Psoas muscle (tissue), 8 donors: ENCODE measurements around the gene RAD9A. TPM values are rescaled to one million over a fixed set of nuclear protein-coding genes. Genes with fewer than 3 reads are reported as not detected.

Experiments used
- ATAC-seq, 4 donors: fragments of 200-7000 bp; cut with Tn5 transposase; one replicate each; pipeline ENCODE4 v1.9.1; 2020; ENCODE audit warnings: moderate library complexity in 3 of 4, mild to moderate bottlenecking in 2 of 4
- DNase-seq, 2 donors: peaks; one replicate each; pipeline ENCODE4 v3.0.0-alpha.2; 2020
- H3K27ac ChIP-seq: fragments of 200-600 bp; one replicate; pipeline ENCODE4 v1.8.0; 2022
- H3K27me3 ChIP-seq, 3 donors: fragments of 200-600 bp in 1 of 3; one replicate each; pipeline versions ENCODE4 v1.6.1 to v1.8.0; 2013 to 2022; ENCODE audit warnings: low read length in 2 of 3, mild to moderate bottlenecking in 2 of 3, moderate library complexity in 1 of 3; ENCODE audit not compliant: insufficient read depth in 3 of 3
- H3K36me3 ChIP-seq, 2 donors: fragments of 200-600 bp in 1 of 2; one replicate each; pipeline versions ENCODE4 v1.6.1 to v1.8.0; 2013 to 2022; ENCODE audit warnings: low read depth in 1 of 2, mild to moderate bottlenecking in 1 of 2, moderate library complexity in 1 of 2; ENCODE audit not compliant: insufficient read depth in 1 of 2
- H3K4me1 ChIP-seq: fragments of 200-600 bp; one replicate; pipeline ENCODE4 v1.8.0; 2022
- H3K4me3 ChIP-seq: fragments of 200-600 bp; one replicate; pipeline ENCODE4 v1.8.0; 2022; ENCODE audit warnings: mild to moderate bottlenecking
- H3K9me3 ChIP-seq: fragments of 200-600 bp; one replicate; pipeline ENCODE4 v1.8.0; 2022
- CTCF ChIP-seq: fragments of 200-600 bp; IDR thresholded peaks from one replicate; pipeline ENCODE4 v1.8.0; 2022; ENCODE audit warnings: antibody characterized with exemption
- WGBS, 3 donors: extraction: QIAGEN DNeasy Blood & Tissue Kit; methylation state at CpG; one replicate each; pipeline versions ENCODE4 v1.1.6 to v1.1.7; 2013; 5-methylcytosine and 5-hydroxymethylcytosine counted together
- intact Hi-C, 2 donors: fragments of 100-400 bp; cut with DNase I; formaldehyde crosslinking; loops; one replicate each; pipeline versions ENCODE4 v1.11.0 to v1.14.2; 2022
- polyA plus RNA-seq, 3 donors: library from polyadenylated mRNA; stranded (reverse); fragments of 200-250 nt; gene quantifications; one replicate each; pipeline ENCODE4 v1.2.3, GENCODE V29; 2013
- total RNA-seq, 4 donors: library from RNA; stranded (reverse); fragmentation: NEBNext Ultra II Directional in 2 of 4; extraction: Animal tissue kit (Norgen Biotek cat#: 25700) in 2 of 4; gene quantifications; one replicate each; pipeline versions ENCODE4 v1.2.1 to v1.2.4, GENCODE V29; 2021 to 2023
- donor health status: healthy with polysubstance abuse.
- donor health status: DM: no; HTN: no; CAD: no; lungs with moderate emphysema.
- donor health status: Bipolar disorder and iron deficiency.
- donor health status: healthy.
- donor health status: DM: yes; HTN: yes; CAD: no.
- donor health status: DM: no; HTN: no; CAD: no.
- donor health status: DM: no; HTN: no; CAD: no.
- donor health status: DM: yes; HTN: yes; CAD: no.

The RAD9A gene
- total and polyA plus RNA-seq, 7 donors: 1.8 to 12.3 (median 6.7) TPM

- peak; percentile 96 for TF ChIP-seq CTCF
- intact Hi-C loops: loop anchor here (1.0 to 10.0 kb wide), 4 partner anchors 25 to 120 kb away; partner anchors contain the start of gene GRK2 (in 1 of the 2)
Observed at GRCh38 chr11:67382276-67383136, 9.3 kb upstream of the RAD9A start.

GRCh38 chr11:67384851-67385366 is 6.9 kb upstream of the RAD9A start:
- H3K36me3 ChIP-seq: no peaks in the 10 kb centered on the region
- H3K9me3 ChIP-seq: no peaks in the 10 kb centered on the region
- no peak for TF ChIP-seq CTCF
- H3K27ac ChIP-seq: no peak overlapping the region
- no peaks in the 10 kb centered on the region for H3K4me1 ChIP-seq
- no peak overlapping the region for H3K4me3 ChIP-seq
- intact Hi-C loops: loop anchor here (5.0 to 10.0 kb wide), 2 partner anchors 120 to 123 kb away; partner anchors contain the start of gene GRK2 (in 1 of the 2)
- WGBS, 3 donors: 30 to 46% (median 34%) methylated on average over 3 of the region's 3 CpGs
- no peak for ATAC-seq
- no peaks in the 10 kb centered on the region for H3K27me3 ChIP-seq
- DNase-seq: no peak

More at GRCh38 chr11:67382276-67383136, 9.3 kb upstream of the RAD9A start:
- ATAC-seq (peak; percentile 86 to 95 (median 91)), DNase-seq (peak; percentile 80 to 86)
- no peaks in the 10 kb centered on the region for H3K9me3 ChIP-seq
- no peaks in the 10 kb centered on the region for H3K36me3 ChIP-seq
- no peak overlapping the region for H3K27ac ChIP-seq
- no peaks in the 10 kb centered on the region for H3K27me3 ChIP-seq
- H3K4me3 ChIP-seq: no peak overlapping the region
- no peaks in the 10 kb centered on the region for H3K4me1 ChIP-seq
- WGBS, 3 donors: 41 to 44% (median 41%) methylated on average over 16 of the region's 16 CpGs

GRCh38 chr11:67387069-67387468 is 4.7 kb upstream of the RAD9A start:
- no peak for TF ChIP-seq CTCF
- intact Hi-C loops: loop anchor here in 1 of 2 donors (10.0 kb wide), 1 partner anchor 122 kb away; the partner anchor contains the start of gene GRK2
- 18 to 21% (median 19%) methylated on average over 9 of the region's 9 CpGs for WGBS, 3 donors

GRCh38 chr11:67387518-67387917 is 4.3 kb upstream of the RAD9A start:
- Histone ChIP-seq H3K27me3 (no peaks in the 10 kb centered on the region), H3K36me3 (no peaks in the 10 kb centered on the region), H3K4me1 (peaks cover 11% of the 10 kb centered on the region), H3K27ac (no peak overlapping the region), H3K4me3 (no peak overlapping the region), H3K9me3 (no peaks in the 10 kb centered on the region)
- no peak for TF ChIP-seq CTCF
- intact Hi-C loops: loop anchor here in 1 of 2 donors (10.0 kb wide), 1 partner anchor 123 kb away; the partner anchor contains the start of gene GRK2
- ATAC-seq: no peak
- whole genome bisulfite sequencing, 3 donors: 45 to 49% (median 46%) methylated on average over 6 of the region's 6 CpGs
- no peak for DNase-seq

More at GRCh38 chr11:67387069-67387468, 4.7 kb upstream of the RAD9A start:
- Histone ChIP-seq H3K36me3 (no peaks in the 10 kb centered on the region), H3K9me3 (no peaks in the 10 kb centered on the region), H3K4me1 (peaks cover 9% of the 10 kb centered on the region), H3K4me3 (no peak overlapping the region), H3K27me3 (no peaks in the 10 kb centered on the region), H3K27ac (no peak overlapping the region)
- no peak for ATAC-seq
- no peak for DNase-seq
